HepG2 (cell line): ENCODE data around the gene COLGALT1. TPM values are rescaled to one million over a fixed set of nuclear protein-coding genes. Genes with fewer than 3 reads are reported as not detected.

Experiments used
- ATAC-seq: fragments of 200-7000 bp; cut with Tn5 transposase; 3 replicates; pipeline ENCODE4 v1.9.1; 2020; ENCODE audit warnings: mild to moderate bottlenecking, moderate library complexity
- BruUV-seq: library from RNA; stranded (reverse); fragments of 400-500 nt; replicated peaks from 2 replicates; lab custom pipeline; 2021; lab: Mats Ljungman, UMichigan
- CTCF ChIA-PET: fragments of 300-600 bp; formaldehyde crosslinking; extraction: SDS; loops from one replicate; lab custom pipeline; 2021; ENCODE audit warnings: low total read pairs, inconsistent platforms, low intra/inter-chr PET ratio; lab: Yijun Ruan, JAX
- POLR2A ChIA-PET: fragments of 350-600 bp; sonication (Branson Sonifier 250); formaldehyde crosslinking; loops from one replicate; lab custom pipeline; 2020; ENCODE audit warnings: antibody characterized with exemption, inconsistent platforms; lab: Yijun Ruan, JAX
- DNase-seq: peaks from one replicate; pipeline ENCODE4 v3.0.0-alpha.2; 2015; ENCODE audit warnings: low spot score
- FAIRE-seq: peaks from 3 replicates; lab custom pipeline; 2011; peaks lifted over from hg19 to GRCh38; lab: Jason Lieb, UNC
- H2AFZ ChIP-seq: one replicate; pipeline ENCODE4 v1.6.1; 2011; ENCODE audit warnings: low read length, inconsistent platforms
- H3K27ac ChIP-seq: fragments of 300-600 bp; 3 replicates; pipeline ENCODE4 v1.8.0; 2011; ENCODE audit warnings: mixed run types, mild to moderate bottlenecking, mixed read lengths, low read length, inconsistent platforms; ENCODE audit not compliant: insufficient read depth; ENCODE audit errors: extremely low read length
- H3K27me3 ChIP-seq, 2 experiments: fragments of 200-600 bp in 1 of 2; 2 replicates in 1 of 2; 3 replicates in 1 of 2; pipeline versions ENCODE4 v1.6.0 to v1.8.0; 2011; ENCODE audit warnings: low read length in 2 of 2, mild to moderate bottlenecking in 2 of 2, moderate library complexity in 2 of 2, inconsistent platforms in 1 of 2; ENCODE audit not compliant: insufficient read depth in 2 of 2, control insufficient read depth in 1 of 2
- H3K36me3 ChIP-seq, 2 experiments: fragments of 200-600 bp in 1 of 2; replicated peaks in 1 of 2; 2 replicates in 1 of 2; 3 replicates in 1 of 2; pipeline versions ENCODE4 v1.5.1 to v1.8.0; 2011; ENCODE audit warnings: low read length in 2 of 2, inconsistent platforms in 1 of 2; ENCODE audit not compliant: insufficient read depth in 2 of 2, control insufficient read depth in 1 of 2
- H3K4me1 ChIP-seq: 2 replicates; pipeline ENCODE4 v1.5.1; 2012; ENCODE audit warnings: low read length, inconsistent platforms; ENCODE audit not compliant: insufficient read depth
- H3K4me2 ChIP-seq: 2 replicates; pipeline ENCODE4 v1.6.0; 2011; ENCODE audit warnings: low read depth, low read length, inconsistent platforms
- H3K4me3 ChIP-seq, 3 experiments: fragments of 200-600 bp in 1 of 3; sonication (generic), shearing (Covaris generic) in 1 of 3; replicated peaks in 1 of 3; 2 replicates each; pipeline ENCODE4 v1.5.1; 2011 to 2016; ENCODE audit warnings: low read length in 3 of 3, inconsistent platforms in 2 of 3, low read depth in 2 of 3, mild to moderate bottlenecking in 2 of 3, control low read depth in 1 of 3, mixed read lengths in 1 of 3; ENCODE audit not compliant: insufficient read depth in 1 of 3
- H3K79me2 ChIP-seq: one replicate; pipeline ENCODE4 v1.6.1; 2011; ENCODE audit warnings: low read length, inconsistent platforms; ENCODE audit not compliant: insufficient read depth
- H3K9ac ChIP-seq: 2 replicates; pipeline ENCODE4 v1.6.0; 2011; ENCODE audit warnings: mild to moderate bottlenecking, low read depth, low read length, inconsistent platforms; ENCODE audit not compliant: insufficient read depth
- H3K9me3 ChIP-seq: 2 replicates; pipeline ENCODE4 v1.5.1; 2012; ENCODE audit warnings: mild to moderate bottlenecking, low read length
- H4K20me1 ChIP-seq: 2 replicates; pipeline ENCODE4 v1.6.0; 2011; ENCODE audit warnings: inconsistent platforms, mild to moderate bottlenecking, low read length, moderate library complexity; ENCODE audit not compliant: insufficient read depth
- ARNTL ChIP-seq: sonication (generic); formaldehyde crosslinking; IDR thresholded peaks from 2 replicates; pipeline ENCODE4 v1.4.0; 2020; ENCODE audit warnings: mild to moderate bottlenecking, missing genetic modification reagents
- CBX5 ChIP-seq: sonication (generic); formaldehyde crosslinking; IDR thresholded peaks from 2 replicates; pipeline ENCODE4 v1.4.0; 2020; ENCODE audit warnings: missing genetic modification reagents, borderline replicate concordance
- GTF2F1 ChIP-seq: fragments of 150-350 bp; IDR thresholded peaks from 2 replicates; pipeline ENCODE4 v1.6.1; 2014; ENCODE audit warnings: low read length
- HMG20A ChIP-seq: IDR thresholded peaks from 2 replicates; pipeline ENCODE4 v1.6.1; 2016; ENCODE audit warnings: borderline replicate concordance
- IKZF4 ChIP-seq: sonication (generic); formaldehyde crosslinking; IDR thresholded peaks from 2 replicates; pipeline ENCODE4 v1.5.1; 2020; ENCODE audit warnings: borderline replicate concordance, mild to moderate bottlenecking, low read depth, missing genetic modification reagents; ENCODE audit errors: not compliant biosample characterization
- KLF11 ChIP-seq: IDR thresholded peaks from 2 replicates; pipeline ENCODE4 v1.6.1; 2016; ENCODE audit warnings: missing compliant biosample characterization
- KMT2B ChIP-seq: IDR thresholded peaks from 2 replicates; pipeline ENCODE4 v1.6.1; 2016; ENCODE audit warnings: missing genetic modification reagents, missing compliant biosample characterization
- MEIS2 ChIP-seq: sonication (generic); formaldehyde crosslinking; IDR thresholded peaks from 2 replicates; pipeline ENCODE4 v1.9.0; 2021; ENCODE audit warnings: mild to moderate bottlenecking, missing genetic modification reagents
- MYNN ChIP-seq: sonication (generic); formaldehyde crosslinking; IDR thresholded peaks from 2 replicates; pipeline ENCODE4 v1.4.0; 2020; ENCODE audit warnings: mild to moderate bottlenecking, low read depth, missing genetic modification reagents
- NCOA1 ChIP-seq: sonication (generic); formaldehyde crosslinking; IDR thresholded peaks from 2 replicates; pipeline ENCODE4 v1.9.0; 2021; ENCODE audit warnings: missing genetic modification reagents
- NFE2 ChIP-seq: sonication (generic); formaldehyde crosslinking; IDR thresholded peaks from 2 replicates; pipeline ENCODE4 v1.4.0; 2020; ENCODE audit warnings: missing genetic modification reagents
- SIX1 ChIP-seq: sonication (generic); formaldehyde crosslinking; IDR thresholded peaks from 2 replicates; pipeline ENCODE4 v1.4.0; 2020; ENCODE audit warnings: missing genetic modification reagents, borderline replicate concordance
- ZNF30 ChIP-seq: sonication (generic); formaldehyde crosslinking; IDR thresholded peaks from 2 replicates; pipeline ENCODE4 v1.5.0; 2020; ENCODE audit warnings: mild to moderate bottlenecking, missing genetic modification reagents
- ZNF484 ChIP-seq: sonication (generic); formaldehyde crosslinking; IDR thresholded peaks from 2 replicates; pipeline ENCODE4 v1.5.1; 2020; ENCODE audit warnings: mild to moderate bottlenecking, low read depth, missing genetic modification reagents, borderline replicate concordance
- ZNF841 ChIP-seq: sonication (generic); formaldehyde crosslinking; IDR thresholded peaks from 2 replicates; pipeline ENCODE4 v1.8.1; 2023; ENCODE audit warnings: missing genetic modification reagents, borderline replicate concordance
- WGBS: methylation state at CpG from one replicate; pipeline ENCODE4 v1.1.6; 2017; ENCODE audit warnings: low lambda C conversion rate; 5-methylcytosine and 5-hydroxymethylcytosine counted together
- in situ Hi-C: cut with HindIII; loops from 2 replicates; pipeline ENCODE4 v1.10.0; 2017; ENCODE audit warnings: low pct_unique_long_range_greater_than_20kb; ENCODE audit not compliant: extremely low pct_ligation_motif_present
- intact Hi-C: fragments of 100-400 bp; cut with micrococcal nuclease; formaldehyde crosslinking; loops from one replicate; pipeline ENCODE4 v1.10.0; 2022; ENCODE audit not compliant: unreplicated experiment
- polyA plus RNA-seq, 8 experiments: library from polyadenylated mRNA; depleted of rRNA in 3 of 8; stranded (reverse) in 7 of 8; unstranded in 1 of 8; fragments of >200 nt; fragmentation: Illumina TruSeq in 4 of 8; extraction: Trizol in 4 of 8; gene quantifications; 2 replicates each; pipeline versions ENCODE4 v1.2.1 to v1.2.3, GENCODE V29; 2011 to 2016; ENCODE audit warnings: low read depth in 4 of 8, missing spikeins in 1 of 8, mixed read lengths in 1 of 8; ENCODE audit not compliant: insufficient read depth in 1 of 8
- total RNA-seq, 5 experiments: library from RNA; depleted of rRNA; stranded (reverse); fragments of >200 nt; fragmentation: Illumina TruSeq; extraction: Trizol; gene quantifications; 2 replicates each; pipeline ENCODE4 v1.2.3, GENCODE V29; 2016; ENCODE audit warnings: low read depth in 1 of 5
- TF ChIP-seq, protein P1 (sequence below): sonication (generic); formaldehyde crosslinking; IDR thresholded peaks from 2 replicates; pipeline ENCODE4 v1.8.0; 2022; ENCODE audit warnings: missing genetic modification reagents, mild to moderate bottlenecking, borderline replicate concordance

Gene COLGALT1
- total and polyA plus RNA-seq, 2 of the 13 experiments (the other 11 are each of a cell fraction or from before 2014, with no cell fraction given): 58.0 to 211 TPM

DNA sequence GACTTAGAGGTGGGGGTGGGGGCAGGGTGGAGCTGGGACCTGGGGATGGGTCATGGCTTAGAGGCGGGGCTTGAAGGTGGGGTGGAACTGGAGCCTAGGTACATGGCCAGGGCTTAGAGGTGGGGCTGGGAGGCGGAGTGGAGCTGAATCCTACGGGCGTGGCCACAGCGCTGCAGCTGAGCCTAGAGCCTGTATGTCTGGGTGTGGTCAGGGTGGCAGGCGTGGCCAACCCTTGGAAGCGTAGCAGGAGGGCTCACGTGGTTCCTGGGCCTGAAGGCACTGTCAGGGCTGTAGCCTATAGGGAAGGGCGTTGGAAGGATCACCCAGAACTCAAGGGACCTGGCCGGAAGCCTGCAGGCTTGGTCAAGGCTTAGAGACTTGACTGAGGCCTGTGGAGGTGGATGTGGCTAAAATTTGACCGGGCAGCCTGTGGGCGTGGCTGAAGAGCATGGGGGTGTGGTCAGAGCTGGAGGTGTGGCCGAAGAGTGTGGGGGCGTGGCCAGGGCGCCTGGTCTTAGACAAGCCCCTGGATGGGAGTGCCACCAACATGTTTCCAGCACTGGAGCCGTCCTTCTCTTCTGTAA lies 24.3 kb downstream of the COLGALT1 start:
- ChIA-PET POLR2A (no interaction called here), CTCF (no interaction called here)
- BruUV-seq: no TSS peak

More for the DNA sequence above, 24.3 kb downstream of the COLGALT1 start:
- no peak for DNase-seq
- H2AFZ ChIP-seq: no peak overlapping the region
- in situ Hi-C loops (loop anchor here (10.0 kb wide), 1 partner anchor 125 kb away; no protein-coding TSS in a partner anchor), intact Hi-C loops (no loop called here)
- no peaks in the 10 kb centered on the region for H3K4me1 ChIP-seq
- no peak for FAIRE-seq
- H3K4me3 ChIP-seq: no peak overlapping the region
- no peak overlapping the region for H3K27ac ChIP-seq
- ATAC-seq: peak; percentile 69
- no peak for TF ChIP-seq KLF11 (CRISPR knock-in tag)
- TF ChIP-seq MYNN (CRISPR knock-in tag): no peak
- no peak for TF ChIP-seq ZNF30 (CRISPR knock-in tag)
- TF ChIP-seq HMG20A: no peak
- TF ChIP-seq NFE2 (CRISPR knock-in tag): no peak
- no peak for TF ChIP-seq ZNF841 (CRISPR knock-in tag)
- TF ChIP-seq SIX1: no peak
- no peak for TF ChIP-seq ARNTL (CRISPR knock-in tag)
- TF ChIP-seq GTF2F1: no peak
- TF ChIP-seq ZNF484 (CRISPR knock-in tag): no peak
- no peak for TF ChIP-seq NCOA1 (CRISPR knock-in tag)
- no peak for TF ChIP-seq MEIS2 (CRISPR knock-in tag)
- no peak for TF ChIP-seq CBX5 (CRISPR knock-in tag)
- TF ChIP-seq, protein P1, sequence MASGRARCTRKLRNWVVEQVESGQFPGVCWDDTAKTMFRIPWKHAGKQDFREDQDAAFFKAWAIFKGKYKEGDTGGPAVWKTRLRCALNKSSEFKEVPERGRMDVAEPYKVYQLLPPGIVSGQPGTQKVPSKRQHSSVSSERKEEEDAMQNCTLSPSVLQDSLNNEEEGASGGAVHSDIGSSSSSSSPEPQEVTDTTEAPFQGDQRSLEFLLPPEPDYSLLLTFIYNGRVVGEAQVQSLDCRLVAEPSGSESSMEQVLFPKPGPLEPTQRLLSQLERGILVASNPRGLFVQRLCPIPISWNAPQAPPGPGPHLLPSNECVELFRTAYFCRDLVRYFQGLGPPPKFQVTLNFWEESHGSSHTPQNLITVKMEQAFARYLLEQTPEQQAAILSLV (CRISPR knock-in tag): no peak
- TF ChIP-seq KMT2B (CRISPR knock-in tag): no peak
- no peak for TF ChIP-seq IKZF4 (CRISPR knock-in tag)
- H3K27me3 ChIP-seq: no peaks in the 10 kb centered on the region
- peaks cover 15 to 44% of the 10 kb centered on the region in 2 experiments for H3K36me3 ChIP-seq
- no peak overlapping the region for H3K9ac ChIP-seq
- no peaks in the 10 kb centered on the region for H3K79me2 ChIP-seq
- peaks cover 2% of the 10 kb centered on the region; the same call in 1 of the 2 replicates for H4K20me1 ChIP-seq
- no peaks in the 10 kb centered on the region for H3K9me3 ChIP-seq
- no peak overlapping the region for H3K4me2 ChIP-seq
- WGBS: 84% methylated on average over 16 of the region's 16 CpGs
